ENCODE data around the gene GRID1. TPM values are rescaled to one million over a fixed set of nuclear protein-coding genes. Genes with fewer than 3 reads are reported as not detected.

The GRID1 gene
- total and polyA plus RNA-seq, 10 of the 15 experiments (the other 5 are each of a cell fraction or from before 2014, with no cell fraction given): 0.04 to 0.62 (median 0.08) TPM; not detected in 5

- Histone ChIP-seq H3K4me2 (ENCODE audit: control insufficient read depth, insufficient read depth) (no peak overlapping the region), H3K36me3 (ENCODE audit: control insufficient read depth in 2 of 2, insufficient read depth in 2 of 2, low read length in 1 of 2) (no peaks in the 10 kb centered on the region), H3K27ac (ENCODE audit: control insufficient read depth, insufficient read depth) (no peak overlapping the region), H3K4me1 (ENCODE audit: control insufficient read depth, insufficient read depth, low read length) (no peaks in the 10 kb centered on the region), H3K4me3 (no peak overlapping the region), H3K9ac (ENCODE audit: control insufficient read depth, insufficient read depth, low read length) (no peak overlapping the region), H3K79me2 (ENCODE audit: control insufficient read depth, insufficient read depth, low read length) (no peaks in the 10 kb centered on the region), H2AFZ (ENCODE audit: control insufficient read depth, low read depth, low read length) (no peak overlapping the region), H4K20me1 (ENCODE audit: control insufficient read depth, insufficient read depth) (no peaks in the 10 kb centered on the region), H3K27me3 (replicated peaks in 1 of 2; ENCODE audit: control insufficient read depth in 2 of 2, insufficient read depth in 2 of 2, low read length in 1 of 2) (no peaks in the 10 kb centered on the region; a peak in 2 of 4 replicates), H3K9me3 (replicated peaks; ENCODE audit: control insufficient read depth, insufficient read depth, low read length) (no peaks in the 10 kb centered on the region)
- DNase-seq (ENCODE audit: low read depth, low spot score) (no peak), FAIRE-seq (no peak), ATAC-seq (no peak)
- ChIA-PET SMC1A (ENCODE audit: uncharacterized antibody, unreplicated experiment) (no interaction called here), POLR2A (no interaction called here), CTCF (no interaction called here), RAD21 (ENCODE audit: unreplicated experiment) (no interaction called here)
- BruUV-seq (replicated peaks): no TSS peak
- intact Hi-C loops (cut with micrococcal nuclease; ENCODE audit: unreplicated experiment) (no loop called here), in situ Hi-C loops (cut with MboI) (no loop called here)
- 38% methylated on average over 2 of the region's 2 CpGs for WGBS (ENCODE audit: insufficient coverage, insufficient replicate concordance, low lambda C conversion rate, missing lambda C conversion rate)
- TF ChIP-seq HCFC1 (IDR thresholded peaks at IDR 0.05; ENCODE audit: low read length) (no peak), ESRRA (IDR thresholded peaks at IDR 0.05; ENCODE audit: low read length) (no peak), FOXK2 (IDR thresholded peaks at IDR 0.05) (no peak), BCL11A (IDR thresholded peaks at IDR 0.05; ENCODE audit: low read depth, low read length) (no peak), E2F4 (IDR thresholded peaks at IDR 0.05; ENCODE audit: low read depth, low read length) (no peak), E2F8 (IDR thresholded peaks at IDR 0.05; ENCODE audit: low read depth, partially characterized antibody) (no peak), HSF1 (IDR thresholded peaks at IDR 0.05; ENCODE audit: low read depth, low read length) (no peak), PKNOX1 (IDR thresholded peaks at IDR 0.05) (no peak), BHLHE40 (IDR thresholded peaks at IDR 0.05; ENCODE audit: borderline replicate concordance in 1 of 2, low read depth in 2 of 2, low read length in 1 of 2) (no peak), CEBPZ (IDR thresholded peaks at IDR 0.05; ENCODE audit: low read depth, low read length) (no peak), IRF5 (IDR thresholded peaks at IDR 0.05; ENCODE audit: borderline replicate concordance) (no peak)
Observed at GRCh38 chr10:86122646-86123045, 243.9 kb downstream of the GRID1 start.
